Activated naive CD8-positive, alpha-beta T cell treated with anti-CD3 and anti-CD28 coated beads, Interleukin-2, amount 50 U/mL, for 24 hours (primary cell): ENCODE data around the gene CCDC112.
"Not testable (repeated sequence)": the region's sequence is repeated elsewhere in the genome, so short reads cannot be mapped to it uniquely, and the experiment has no call there.

Experiments
- ATAC-seq: fragments of 150-1000 bp; cut with Tn5 transposase; one replicate; pipeline ENCODE4 v1.10.0; 2021
- DNase-seq: peaks from one replicate; pipeline ENCODE4 v3.0.0; 2021
- H3K27ac Mint-ChIP-seq: one replicate; pipeline ENCODE4 v1.8.0; 2021; ENCODE audit warnings: mild to moderate bottlenecking, mixed read lengths
- H3K27me3 Mint-ChIP-seq: one replicate; pipeline ENCODE4 v1.8.0; 2021; ENCODE audit warnings: mixed read lengths
- H3K36me3 Mint-ChIP-seq: one replicate; pipeline ENCODE4 v1.8.0; 2021; ENCODE audit warnings: low read depth, mixed read lengths
- H3K4me1 Mint-ChIP-seq: one replicate; pipeline ENCODE4 v1.8.0; 2021; ENCODE audit warnings: mixed read lengths
- H3K4me3 Mint-ChIP-seq: one replicate; pipeline ENCODE4 v1.8.0; 2021; ENCODE audit warnings: mild to moderate bottlenecking, moderate library complexity, mixed read lengths
- H3K9me3 Mint-ChIP-seq: one replicate; pipeline ENCODE4 v1.8.0; 2021; ENCODE audit warnings: mixed read lengths

Gene CCDC112

DNA sequence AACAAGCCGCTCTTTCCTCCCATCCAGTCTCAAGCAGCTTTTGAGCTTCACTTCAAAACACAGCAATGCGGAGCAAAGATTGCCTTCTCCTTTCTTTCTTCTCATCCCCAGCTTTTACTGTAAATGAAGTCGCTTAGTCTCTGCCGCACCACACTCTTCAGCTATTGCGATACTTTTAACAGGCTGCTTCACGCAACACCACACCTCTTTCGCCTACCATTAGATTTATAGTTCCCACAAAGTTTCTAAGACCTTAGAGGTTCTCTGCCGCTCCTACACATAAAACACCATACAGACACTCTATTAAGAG, 34.5 kb downstream of the CCDC112 start:
- Mint-ChIP-seq H3K27me3 (no peaks in the 10 kb centered on the region), H3K36me3 (peaks cover 6% of the 10 kb centered on the region)
- no peak for DNase-seq

DNA sequence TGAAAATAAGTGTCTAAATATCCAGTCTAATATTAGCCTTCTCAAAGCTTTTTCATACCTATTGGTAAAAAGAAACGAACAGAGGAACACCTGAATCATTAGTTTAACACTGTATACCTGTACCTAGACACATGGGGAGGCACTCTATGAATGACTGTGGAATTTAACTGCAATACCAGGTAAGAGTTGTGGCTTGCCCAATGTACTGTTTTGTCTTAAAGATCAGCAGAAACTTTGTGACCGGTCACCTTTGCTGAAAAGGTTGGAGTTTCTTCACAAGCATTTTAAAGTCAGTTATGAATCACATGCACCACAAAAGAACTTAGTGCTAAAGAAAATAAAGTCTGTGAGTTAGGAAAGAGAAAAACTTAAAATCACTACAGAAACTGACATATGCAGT, 36.2 kb downstream of the CCDC112 start:
- ATAC-seq (no peak), DNase-seq (no peak)
- H3K27ac Mint-ChIP-seq = no peak overlapping the region
- H3K27me3 Mint-ChIP-seq = no peaks in the 10 kb centered on the region
- no peaks in the 10 kb centered on the region for H3K9me3 Mint-ChIP-seq
- no peak overlapping the region for H3K4me3 Mint-ChIP-seq
- peaks cover 8% of the 10 kb centered on the region for H3K36me3 Mint-ChIP-seq
- H3K4me1 Mint-ChIP-seq = peaks cover 53% of the 10 kb centered on the region

More for the DNA sequence above, 34.5 kb downstream of the CCDC112 start:
- peak overlapping the region; percentile 94 for H3K27ac Mint-ChIP-seq
- ATAC-seq = peak; percentile 11
- peaks cover 50% of the 10 kb centered on the region for H3K4me1 Mint-ChIP-seq
- peak overlapping the region; percentile 99 for H3K4me3 Mint-ChIP-seq
- H3K9me3 Mint-ChIP-seq = no peaks in the 10 kb centered on the region

DNA sequence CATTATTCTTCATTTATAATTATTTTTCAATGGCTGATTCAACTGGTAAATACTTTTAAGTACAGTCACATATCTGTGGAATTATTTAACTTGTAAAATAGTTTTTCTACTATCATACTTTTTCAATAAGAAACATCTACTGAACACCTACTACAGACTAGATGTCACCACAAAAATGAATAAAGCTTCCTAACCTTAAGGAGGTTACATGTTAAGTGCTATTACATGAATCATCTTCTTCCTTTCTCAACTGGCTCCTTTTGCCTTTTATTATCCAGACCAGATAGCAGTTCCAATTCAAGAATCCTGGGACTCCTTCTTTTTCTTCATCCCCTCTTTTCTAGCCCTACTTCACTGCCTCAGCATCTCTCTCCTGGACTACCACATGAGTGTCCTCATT, 38.5 kb downstream of the CCDC112 start:
- peaks cover 9% of the 10 kb centered on the region for H3K36me3 Mint-ChIP-seq
- H3K9me3 Mint-ChIP-seq = no peaks in the 10 kb centered on the region
- no peak overlapping the region for H3K4me3 Mint-ChIP-seq
- no peaks in the 10 kb centered on the region for H3K27me3 Mint-ChIP-seq
- ATAC-seq = no peak
- DNase-seq = no peak
- no peak overlapping the region for H3K27ac Mint-ChIP-seq
- peaks cover 59% of the 10 kb centered on the region for H3K4me1 Mint-ChIP-seq

DNA sequence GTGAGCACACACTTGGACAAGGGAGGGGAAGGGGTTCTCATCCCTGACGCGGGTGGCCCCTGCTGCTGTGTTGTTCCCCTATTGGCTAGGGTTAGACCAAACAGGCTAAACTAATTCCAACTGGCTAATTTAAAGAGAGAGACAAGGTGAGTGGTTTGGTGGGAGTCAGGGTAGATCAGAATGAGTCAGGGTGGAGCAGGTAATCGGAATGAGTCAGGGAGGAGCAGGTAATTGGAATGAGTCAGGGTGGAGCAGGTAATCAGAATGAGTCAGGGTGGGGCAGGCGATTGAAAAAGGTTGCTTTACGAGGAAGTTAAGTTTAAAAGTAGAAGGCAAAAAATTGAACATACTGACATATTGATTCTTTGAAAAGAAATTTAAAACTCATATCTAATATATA, 47.1 kb downstream of the CCDC112 start:
- H3K27ac Mint-ChIP-seq, H3K27me3 Mint-ChIP-seq, H3K9me3 Mint-ChIP-seq, ATAC-seq, H3K4me3 Mint-ChIP-seq, DNase-seq: not testable (repeated sequence)
- H3K4me1 Mint-ChIP-seq = peaks cover 12% of the 10 kb centered on the region
- H3K36me3 Mint-ChIP-seq = peaks cover 16% of the 10 kb centered on the region

DNA sequence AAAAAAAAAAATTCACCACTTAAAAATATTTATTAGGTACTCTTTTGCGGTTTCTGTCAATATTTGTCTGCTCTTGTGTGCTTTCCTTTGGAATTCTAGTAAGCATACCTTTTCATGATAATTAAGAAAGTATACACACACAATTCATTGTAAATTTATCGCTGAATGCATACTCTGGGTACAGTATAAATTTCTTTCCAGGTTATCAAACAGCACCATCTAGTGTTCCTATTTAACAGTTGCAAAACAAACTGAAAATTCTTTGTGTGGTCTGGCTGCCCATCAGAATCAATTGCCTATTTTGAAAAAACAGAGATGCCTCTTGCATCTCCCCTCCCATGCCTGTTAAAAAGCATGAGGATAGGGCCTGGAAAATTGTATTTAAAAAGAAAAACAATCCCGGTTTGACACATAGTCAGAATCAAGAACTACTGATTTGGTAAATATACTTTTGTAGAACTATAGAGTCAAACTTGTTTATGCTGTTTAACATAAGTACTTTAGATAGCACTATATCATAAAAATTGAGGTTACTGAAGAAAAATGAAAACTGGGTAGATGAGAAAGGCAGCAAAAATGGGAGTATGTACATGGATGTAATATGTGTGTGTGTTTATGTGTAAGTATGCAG, 50.0 kb downstream of the CCDC112 start:
- DNase-seq = no peak
- H3K36me3 Mint-ChIP-seq = peaks cover 14% of the 10 kb centered on the region

DNA sequence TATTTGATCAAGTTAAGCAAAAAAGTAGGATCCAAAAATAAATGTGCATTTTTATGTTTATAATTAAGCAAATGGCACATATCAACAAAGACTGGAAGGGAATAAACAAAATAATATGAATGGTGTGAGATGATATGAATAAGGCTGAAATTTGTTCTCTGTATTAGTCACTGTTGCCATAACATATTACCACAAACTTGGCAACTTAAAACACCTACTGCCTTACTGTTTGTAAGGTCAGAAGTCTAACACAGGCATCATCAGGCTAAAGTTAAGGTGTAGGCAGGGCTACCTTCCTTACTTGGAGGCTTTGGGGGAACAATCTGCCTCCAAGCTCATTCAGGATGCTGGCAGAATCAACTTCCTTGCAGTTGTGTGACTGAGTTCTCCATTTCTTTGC, 53.0 kb downstream of the CCDC112 start:
- Mint-ChIP-seq H3K27me3 (no peaks in the 10 kb centered on the region), H3K36me3 (peaks cover 11% of the 10 kb centered on the region), H3K4me1 (peaks cover 15% of the 10 kb centered on the region), H3K4me3 (no peak overlapping the region), H3K27ac (no peak overlapping the region), H3K9me3 (no peaks in the 10 kb centered on the region)
- ATAC-seq = peak; percentile 86
- DNase-seq = no peak

More for the DNA sequence above, 50.0 kb downstream of the CCDC112 start:
- Mint-ChIP-seq H3K27me3 (no peaks in the 10 kb centered on the region), H3K27ac (no peak overlapping the region), H3K4me3 (no peak overlapping the region), H3K4me1 (peaks cover 23% of the 10 kb centered on the region), H3K9me3 (no peaks in the 10 kb centered on the region)
- ATAC-seq = peak; percentile 54

DNA sequence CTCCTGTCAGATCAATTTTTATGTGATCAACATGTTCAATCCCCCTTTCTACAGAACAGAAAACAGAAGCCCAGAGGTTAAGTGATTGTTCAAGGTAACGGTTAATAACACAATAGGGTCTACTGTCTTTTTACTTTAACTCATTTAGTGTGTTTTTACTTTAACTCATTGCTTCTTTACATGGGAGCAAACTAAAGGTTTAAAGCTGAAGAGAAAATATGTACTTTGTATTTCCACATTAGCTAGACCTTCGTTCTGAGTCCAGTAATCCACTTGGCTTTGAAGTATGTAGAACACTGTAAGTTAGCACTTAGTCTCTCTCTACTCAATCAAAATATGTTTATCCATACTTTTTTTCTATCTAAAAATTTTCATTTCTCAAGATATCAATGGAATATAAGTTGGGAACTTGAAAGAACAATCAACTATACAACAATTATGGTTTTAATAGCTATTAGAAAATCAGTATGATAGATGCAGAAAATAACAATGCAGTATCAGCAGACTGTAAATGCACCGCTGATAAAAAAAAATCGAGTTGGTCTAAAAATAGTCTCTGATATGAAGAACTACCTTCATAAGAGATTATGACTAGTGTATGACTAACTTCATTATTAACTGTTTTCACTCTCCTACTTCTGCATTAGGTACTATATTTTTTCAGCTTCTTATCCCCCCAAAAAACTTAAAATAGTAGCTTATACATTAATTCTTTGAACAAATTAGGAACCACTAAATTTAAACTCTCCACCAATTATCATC, 54.4 kb downstream of the CCDC112 start:
- H3K36me3 Mint-ChIP-seq = peaks cover 15% of the 10 kb centered on the region
- no peaks in the 10 kb centered on the region for H3K27me3 Mint-ChIP-seq
- peaks cover 15% of the 10 kb centered on the region for H3K4me1 Mint-ChIP-seq
- no peak overlapping the region for H3K4me3 Mint-ChIP-seq
- no peak overlapping the region for H3K27ac Mint-ChIP-seq
- DNase-seq = no peak
- H3K9me3 Mint-ChIP-seq = no peaks in the 10 kb centered on the region
- ATAC-seq = no peak

DNA sequence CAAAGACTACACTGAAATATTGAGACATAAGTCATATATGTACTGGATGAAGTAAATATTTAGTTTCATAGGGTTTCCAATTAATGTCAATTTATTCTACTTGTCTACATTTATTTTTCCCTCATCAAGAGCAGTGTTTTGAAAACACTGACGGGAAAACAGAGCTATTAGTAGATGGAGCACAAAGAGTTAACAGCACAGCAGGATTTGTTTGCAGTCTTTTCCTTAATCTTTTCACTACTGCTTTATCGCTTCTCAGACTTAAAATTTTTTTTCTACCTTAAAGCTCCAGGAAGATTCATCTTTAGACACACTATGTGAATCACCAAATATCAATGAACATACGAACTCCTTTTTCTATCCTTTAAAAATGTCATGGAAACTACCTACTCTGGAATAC, 59.4 kb downstream of the CCDC112 start:
- Mint-ChIP-seq H3K27ac (no peak overlapping the region), H3K9me3 (no peaks in the 10 kb centered on the region), H3K4me3 (no peak overlapping the region), H3K4me1 (peaks cover 4% of the 10 kb centered on the region), H3K36me3 (peaks cover 29% of the 10 kb centered on the region), H3K27me3 (no peaks in the 10 kb centered on the region)
- ATAC-seq = no peak
- no peak for DNase-seq

DNA sequence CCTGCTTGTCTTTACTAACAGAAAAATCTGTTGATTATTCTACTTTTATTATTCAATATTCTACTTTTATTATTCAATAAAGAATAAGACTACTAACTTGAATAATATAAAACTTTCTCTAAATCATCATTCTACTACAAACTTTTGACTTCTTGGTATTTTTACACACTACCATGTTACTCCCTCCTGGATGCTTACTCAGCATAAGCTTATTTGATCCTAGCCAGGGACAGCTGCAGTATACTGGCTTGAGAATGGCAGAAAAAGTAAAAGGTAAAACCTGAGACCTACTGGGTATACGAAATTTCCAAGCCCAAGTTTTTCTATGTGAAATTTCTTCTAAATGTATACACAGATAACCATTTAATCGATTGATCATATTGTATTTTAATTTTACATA, 59.9 kb downstream of the CCDC112 start:
- Mint-ChIP-seq H3K27ac (no peak overlapping the region), H3K27me3 (no peaks in the 10 kb centered on the region), H3K36me3 (peaks cover 31% of the 10 kb centered on the region), H3K4me1 (peaks cover 2% of the 10 kb centered on the region), H3K4me3 (no peak overlapping the region), H3K9me3 (no peaks in the 10 kb centered on the region)
- DNase-seq = no peak
- no peak for ATAC-seq

DNA sequence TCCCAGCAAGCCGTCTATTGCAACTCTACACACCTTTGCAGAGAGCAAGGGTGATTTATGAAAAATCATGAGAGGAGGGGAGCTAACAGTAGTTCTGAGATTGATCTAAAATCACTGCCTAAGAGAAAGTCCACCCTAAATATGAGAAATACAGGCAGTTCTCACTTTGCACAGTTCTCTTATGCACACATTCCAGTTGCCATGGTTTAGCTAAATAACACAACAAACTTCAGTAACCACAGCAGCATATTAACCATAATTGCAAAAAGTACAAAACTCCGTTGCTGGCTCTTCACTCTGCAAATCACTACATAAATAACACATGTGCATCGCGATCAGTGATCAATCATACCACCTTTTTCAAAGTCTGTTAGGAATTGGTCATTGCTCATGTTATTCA, 64.9 kb downstream of the CCDC112 start:
- Mint-ChIP-seq H3K27me3 (no peaks in the 10 kb centered on the region), H3K4me3 (no peak overlapping the region), H3K27ac (no peak overlapping the region), H3K9me3 (no peaks in the 10 kb centered on the region), H3K36me3 (peaks cover 41% of the 10 kb centered on the region), H3K4me1 (peaks cover 2% of the 10 kb centered on the region)
- DNase-seq (no peak), ATAC-seq (no peak)

DNA sequence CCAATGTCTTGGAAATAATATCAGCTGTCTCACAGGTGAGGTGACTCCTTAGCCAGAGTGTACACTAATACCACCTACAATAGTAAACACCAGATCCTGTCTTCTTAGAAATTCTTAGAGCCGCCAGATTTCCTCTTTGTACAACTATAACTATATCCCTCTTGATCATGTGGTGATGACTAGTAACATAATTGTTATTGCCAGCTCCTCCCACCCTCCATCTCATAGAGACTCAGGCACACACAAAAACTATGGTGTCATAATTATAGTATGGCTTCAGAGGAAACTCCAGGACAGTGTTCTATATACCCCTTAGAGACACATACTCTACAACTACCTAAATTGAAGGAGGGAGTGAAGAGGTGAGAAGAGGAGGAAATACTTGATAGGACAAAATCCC, 66.8 kb downstream of the CCDC112 start:
- Mint-ChIP-seq H3K4me1 (peaks cover 2% of the 10 kb centered on the region), H3K27ac (no peak overlapping the region), H3K9me3 (no peaks in the 10 kb centered on the region), H3K4me3 (no peak overlapping the region), H3K36me3 (peaks cover 42% of the 10 kb centered on the region), H3K27me3 (no peaks in the 10 kb centered on the region)
- no peak for ATAC-seq
- no peak for DNase-seq

DNA sequence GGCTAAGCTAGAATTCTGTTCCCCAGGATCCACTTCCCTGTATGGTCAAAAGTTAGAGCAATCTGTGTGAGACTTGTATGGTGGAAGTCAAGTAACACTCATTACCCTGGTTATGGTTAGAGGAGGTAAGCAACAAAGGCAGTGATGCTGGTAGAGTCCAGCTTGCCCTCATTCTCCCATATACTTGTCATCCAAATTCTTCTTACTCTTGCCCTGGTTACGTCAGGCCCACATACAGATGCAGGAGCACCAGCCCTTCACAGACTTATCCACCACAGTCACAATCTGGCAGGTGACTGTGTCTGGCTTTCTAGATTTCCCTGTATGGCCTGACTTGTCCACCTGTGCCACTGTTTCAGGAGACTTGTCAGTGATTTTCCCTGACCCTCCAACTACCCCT, 69.2 kb downstream of the CCDC112 start:
- H3K36me3 Mint-ChIP-seq = peaks cover 47% of the 10 kb centered on the region
- H3K4me3 Mint-ChIP-seq = no peak overlapping the region
- H3K27ac Mint-ChIP-seq = no peak overlapping the region

More for the DNA sequence above, 69.2 kb downstream of the CCDC112 start:
- Mint-ChIP-seq H3K9me3 (no peaks in the 10 kb centered on the region), H3K27me3 (no peaks in the 10 kb centered on the region), H3K4me1 (no peaks in the 10 kb centered on the region)
- DNase-seq (no peak), ATAC-seq (no peak)
